Vagina (tissue), 2 donors: ENCODE results near the gene KREMEN2.

ENCODE experiments used
- POLR2A ChIP-seq, 2 donors: fragments of 450-650 bp; IDR thresholded peaks; one replicate each; pipeline ENCODE4 v1.6.1; 2017; ENCODE audit warnings: antibody characterized with exemption in 2 of 2, mild to moderate bottlenecking in 2 of 2, moderate library complexity in 2 of 2
- POLR2AphosphoS5 ChIP-seq, 2 donors: sonication (generic); formaldehyde crosslinking; IDR thresholded peaks; one replicate each; pipeline ENCODE4 v1.9.0; 2017; ENCODE audit warnings: antibody characterized with exemption in 2 of 2, mild to moderate bottlenecking in 2 of 2, low read depth in 1 of 2; ENCODE audit not compliant: insufficient read depth in 1 of 2
- TF ChIP-seq, protein P1 (sequence below), 3 experiments: fragments of 450-650 bp in 2 of 3; fragments of 200-600 bp in 1 of 3; sonication (generic) in 1 of 3; IDR thresholded peaks; one replicate each; pipeline ENCODE4 v1.5.1; 2017 to 2019; ENCODE audit warnings: antibody characterized with exemption in 3 of 3, mild to moderate bottlenecking in 2 of 3, moderate library complexity in 2 of 3

GRCh38 chr16:3010510-3010909 lies 46.4 kb downstream of the KREMEN2 start:
- TF ChIP-seq, protein P1, sequence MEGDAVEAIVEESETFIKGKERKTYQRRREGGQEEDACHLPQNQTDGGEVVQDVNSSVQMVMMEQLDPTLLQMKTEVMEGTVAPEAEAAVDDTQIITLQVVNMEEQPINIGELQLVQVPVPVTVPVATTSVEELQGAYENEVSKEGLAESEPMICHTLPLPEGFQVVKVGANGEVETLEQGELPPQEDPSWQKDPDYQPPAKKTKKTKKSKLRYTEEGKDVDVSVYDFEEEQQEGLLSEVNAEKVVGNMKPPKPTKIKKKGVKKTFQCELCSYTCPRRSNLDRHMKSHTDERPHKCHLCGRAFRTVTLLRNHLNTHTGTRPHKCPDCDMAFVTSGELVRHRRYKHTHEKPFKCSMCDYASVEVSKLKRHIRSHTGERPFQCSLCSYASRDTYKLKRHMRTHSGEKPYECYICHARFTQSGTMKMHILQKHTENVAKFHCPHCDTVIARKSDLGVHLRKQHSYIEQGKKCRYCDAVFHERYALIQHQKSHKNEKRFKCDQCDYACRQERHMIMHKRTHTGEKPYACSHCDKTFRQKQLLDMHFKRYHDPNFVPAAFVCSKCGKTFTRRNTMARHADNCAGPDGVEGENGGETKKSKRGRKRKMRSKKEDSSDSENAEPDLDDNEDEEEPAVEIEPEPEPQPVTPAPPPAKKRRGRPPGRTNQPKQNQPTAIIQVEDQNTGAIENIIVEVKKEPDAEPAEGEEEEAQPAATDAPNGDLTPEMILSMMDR (IDR thresholded peaks at IDR 0.05): no peak
- no peak for TF ChIP-seq POLR2A (IDR thresholded peaks at IDR 0.05)
- TF ChIP-seq POLR2AphosphoS5 (IDR thresholded peaks at IDR 0.05; ENCODE audit: insufficient read depth in 1 of 2, low read depth in 1 of 2): no peak
